ENCODE measurements around the gene NFYC. TPM values are rescaled to one million over a fixed set of nuclear protein-coding genes. Genes with fewer than 3 reads are reported as not detected.

The NFYC gene
- total RNA-seq, 1 donor from 2014 or later: 56.0 TPM

DNA sequence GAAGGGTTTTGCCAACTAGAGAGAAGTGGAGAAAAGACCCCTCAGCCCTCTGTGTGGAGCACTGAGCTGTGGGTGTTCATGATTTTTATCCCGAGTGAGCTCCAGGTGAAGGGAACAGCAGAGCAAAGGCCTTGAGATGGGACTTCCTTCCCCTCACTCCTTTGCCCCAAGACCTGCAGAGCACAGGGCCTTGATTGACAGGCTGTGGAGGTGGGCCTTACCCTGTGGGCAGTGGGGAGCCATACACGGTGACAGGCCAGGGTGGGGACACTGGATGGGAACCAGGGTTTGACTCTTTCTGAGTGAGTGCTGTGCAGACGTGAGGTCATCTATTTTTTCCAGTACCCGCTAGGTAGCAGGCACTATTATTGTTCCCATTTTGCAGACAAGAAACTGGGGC is 102.5 kb downstream of the NFYC start:
- Histone ChIP-seq H3K27ac (no peak overlapping the region), H3K4me1 (no peaks in the 10 kb centered on the region), H3K9me3 (no peaks in the 10 kb centered on the region), H3K36me3 (no peaks in the 10 kb centered on the region), H3K27me3 (no peaks in the 10 kb centered on the region), H3K4me3 (no peak overlapping the region)
- ATAC-seq: no peak
- intact Hi-C loops (cut with DNase I): no loop called here
- DNase-seq: no peak
- TF ChIP-seq, protein P1, sequence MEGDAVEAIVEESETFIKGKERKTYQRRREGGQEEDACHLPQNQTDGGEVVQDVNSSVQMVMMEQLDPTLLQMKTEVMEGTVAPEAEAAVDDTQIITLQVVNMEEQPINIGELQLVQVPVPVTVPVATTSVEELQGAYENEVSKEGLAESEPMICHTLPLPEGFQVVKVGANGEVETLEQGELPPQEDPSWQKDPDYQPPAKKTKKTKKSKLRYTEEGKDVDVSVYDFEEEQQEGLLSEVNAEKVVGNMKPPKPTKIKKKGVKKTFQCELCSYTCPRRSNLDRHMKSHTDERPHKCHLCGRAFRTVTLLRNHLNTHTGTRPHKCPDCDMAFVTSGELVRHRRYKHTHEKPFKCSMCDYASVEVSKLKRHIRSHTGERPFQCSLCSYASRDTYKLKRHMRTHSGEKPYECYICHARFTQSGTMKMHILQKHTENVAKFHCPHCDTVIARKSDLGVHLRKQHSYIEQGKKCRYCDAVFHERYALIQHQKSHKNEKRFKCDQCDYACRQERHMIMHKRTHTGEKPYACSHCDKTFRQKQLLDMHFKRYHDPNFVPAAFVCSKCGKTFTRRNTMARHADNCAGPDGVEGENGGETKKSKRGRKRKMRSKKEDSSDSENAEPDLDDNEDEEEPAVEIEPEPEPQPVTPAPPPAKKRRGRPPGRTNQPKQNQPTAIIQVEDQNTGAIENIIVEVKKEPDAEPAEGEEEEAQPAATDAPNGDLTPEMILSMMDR (IDR thresholded peaks at IDR 0.05): no peak

DNA sequence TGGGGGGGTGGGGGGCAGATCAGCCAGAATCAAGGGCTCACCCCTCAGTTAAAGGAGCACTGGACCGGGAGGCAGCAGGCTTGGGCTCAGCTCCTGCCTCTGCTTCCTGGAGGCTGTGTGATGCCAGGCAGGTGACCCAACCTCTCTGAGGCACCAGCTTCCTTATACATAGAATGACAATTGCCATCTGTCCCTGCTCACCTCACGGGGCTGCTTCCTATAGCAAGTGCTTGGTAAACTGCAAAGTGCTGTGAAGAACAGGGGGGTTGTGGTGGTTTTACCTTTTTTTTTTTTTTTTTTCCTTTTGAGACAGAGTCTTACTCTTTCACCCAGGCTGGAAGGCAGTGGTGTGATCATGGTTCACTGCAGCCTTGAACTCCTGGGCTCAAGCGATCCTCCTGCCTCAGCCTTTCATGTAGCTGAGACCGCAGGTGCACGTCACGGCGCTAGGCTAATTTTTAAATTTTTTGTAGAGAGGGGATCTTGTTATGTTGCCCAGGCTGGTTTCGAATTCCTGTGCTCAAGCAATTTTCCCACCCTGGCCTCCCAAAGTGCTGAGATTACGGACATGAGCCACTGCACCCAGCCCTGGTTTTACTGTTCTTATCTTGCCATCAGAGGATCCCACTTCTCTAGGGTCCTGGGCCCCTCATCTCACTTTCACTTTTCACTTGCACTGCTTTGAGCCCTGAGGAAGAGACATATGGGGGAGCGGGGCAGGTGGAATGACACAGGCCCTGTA is 103.6 kb downstream of the NFYC start:
- H3K27ac ChIP-seq: no peak overlapping the region
- TF ChIP-seq, protein P1 (IDR thresholded peaks at IDR 0.05): no peak
- H3K36me3 ChIP-seq: no peaks in the 10 kb centered on the region
- no peaks in the 10 kb centered on the region for H3K4me1 ChIP-seq
- no peak overlapping the region for H3K4me3 ChIP-seq
- DNase-seq (no peak), ATAC-seq (no peak)
- intact Hi-C loops (cut with DNase I): no loop called here
- no peaks in the 10 kb centered on the region for H3K9me3 ChIP-seq
- no peaks in the 10 kb centered on the region for H3K27me3 ChIP-seq

DNA sequence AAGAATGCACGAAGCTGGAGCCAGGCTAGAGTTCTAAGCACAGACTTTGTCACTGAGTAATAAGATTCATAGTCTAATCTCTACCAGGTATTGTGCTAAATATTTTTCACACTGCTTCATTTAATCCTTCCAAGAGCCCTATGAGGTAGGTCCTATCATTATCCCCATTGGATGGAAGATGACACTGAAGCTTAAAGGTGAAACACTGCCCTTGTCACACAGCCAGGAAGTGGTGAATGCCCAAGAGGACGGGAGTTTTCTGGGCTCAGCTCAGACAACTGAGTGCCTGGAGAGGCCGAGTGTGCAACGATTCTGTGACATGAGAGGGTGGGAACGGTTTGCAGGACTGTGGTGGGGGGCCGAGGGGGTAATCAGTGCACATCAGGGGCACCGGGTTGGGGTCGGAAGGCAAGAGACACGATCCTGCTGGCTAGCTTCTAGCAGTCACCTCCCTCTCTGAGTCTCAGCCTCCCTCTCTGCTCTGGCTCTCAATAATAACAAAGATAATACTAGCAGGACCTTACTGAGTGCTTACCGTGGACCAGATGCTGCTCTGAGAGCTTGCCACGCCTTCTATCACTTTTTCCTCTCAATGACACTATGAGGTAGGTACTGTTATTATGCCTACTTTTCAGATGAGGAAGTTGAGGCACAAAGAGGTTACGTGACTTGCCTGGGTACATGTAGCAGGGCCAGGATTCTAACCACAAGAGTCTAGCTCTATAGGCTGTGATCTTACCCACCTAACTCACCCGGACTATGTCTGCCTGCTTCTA is 104.5 kb downstream of the NFYC start:
- Histone ChIP-seq H3K27me3 (no peaks in the 10 kb centered on the region), H3K4me1 (no peaks in the 10 kb centered on the region), H3K36me3 (no peaks in the 10 kb centered on the region), H3K4me3 (no peak overlapping the region), H3K27ac (no peak overlapping the region), H3K9me3 (no peaks in the 10 kb centered on the region)
- DNase-seq: no peak
- TF ChIP-seq, protein P1 (IDR thresholded peaks at IDR 0.05): no peak
- no peak for ATAC-seq
- intact Hi-C loops (cut with DNase I): no loop called here

DNA sequence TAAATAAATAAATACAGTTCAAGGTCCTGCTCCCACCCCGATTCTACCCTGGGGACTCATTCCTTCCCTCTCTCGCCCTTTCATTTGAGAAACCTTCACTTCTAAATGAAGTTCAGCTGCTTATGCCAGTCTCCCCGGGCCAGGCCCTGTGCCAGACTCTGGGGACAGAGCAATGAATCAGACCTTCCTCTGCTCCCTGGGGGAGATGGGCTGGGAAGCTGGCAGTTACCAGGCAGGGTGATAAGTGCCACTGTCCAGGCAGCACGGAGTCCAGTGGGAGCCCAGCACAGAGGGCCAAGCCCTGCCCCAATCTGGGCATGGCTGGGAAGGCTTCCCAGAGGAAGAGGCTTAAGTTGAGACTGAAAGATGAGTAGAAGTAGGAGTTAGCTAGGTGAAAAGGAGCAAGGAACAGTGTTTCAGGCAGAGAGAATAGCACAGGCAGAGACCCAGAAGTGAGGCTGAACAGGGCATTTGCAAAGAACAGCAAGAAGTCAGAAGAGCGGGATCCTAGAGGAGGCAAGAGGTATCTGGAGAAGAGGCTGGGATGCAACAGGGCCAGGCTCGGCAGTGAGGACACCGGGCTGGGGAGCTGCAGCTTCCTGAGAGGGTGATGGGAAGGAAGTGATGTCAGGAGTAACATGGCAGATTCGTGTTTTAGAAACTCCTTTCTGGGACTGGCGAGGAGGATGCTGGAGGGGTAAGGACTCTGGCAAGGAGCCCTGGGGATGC is 105.6 kb downstream of the NFYC start:
- DNase-seq (no peak), ATAC-seq (no peak)
- intact Hi-C loops (cut with DNase I): no loop called here
- Histone ChIP-seq H3K36me3 (no peaks in the 10 kb centered on the region), H3K27me3 (no peaks in the 10 kb centered on the region), H3K4me1 (peaks cover 10% of the 10 kb centered on the region), H3K9me3 (no peaks in the 10 kb centered on the region), H3K4me3 (no peak overlapping the region), H3K27ac (no peak overlapping the region)
- TF ChIP-seq, protein P1 (IDR thresholded peaks at IDR 0.05): no peak

DNA sequence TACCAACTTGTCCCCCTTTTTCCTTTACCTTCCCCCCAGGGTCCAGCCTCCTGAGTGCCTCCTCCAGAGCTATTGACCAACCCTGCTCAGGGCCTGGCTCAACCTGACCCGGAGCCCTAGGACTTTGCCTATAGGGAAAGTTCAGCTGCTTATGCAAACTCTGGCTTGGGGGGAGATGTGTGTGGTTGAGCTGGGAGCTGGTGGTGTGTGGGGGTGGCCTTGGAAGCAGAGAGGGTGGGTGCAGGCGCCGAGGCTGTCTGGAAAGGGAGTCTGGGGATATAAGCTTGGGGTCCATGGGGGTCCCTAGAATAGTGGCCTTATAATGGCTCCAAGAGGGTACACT is 106.1 kb downstream of the NFYC start:
- Histone ChIP-seq H3K27ac (no peak overlapping the region), H3K36me3 (no peaks in the 10 kb centered on the region)
- DNase-seq: no peak

More for the DNA sequence above, 106.1 kb downstream of the NFYC start:
- ATAC-seq: no peak
- TF ChIP-seq, protein P1 (IDR thresholded peaks at IDR 0.05): no peak
- intact Hi-C loops (cut with DNase I): no loop called here
- Histone ChIP-seq H3K9me3 (no peaks in the 10 kb centered on the region), H3K4me3 (no peak overlapping the region), H3K4me1 (peaks cover 11% of the 10 kb centered on the region), H3K27me3 (no peaks in the 10 kb centered on the region)

Data from upper lobe of right lung (tissue), 1 donor.